Measurements from ENCODE around the gene NENF.

Gene NENF

GRCh38 chr1:212482637-212483441 lies 50.1 kb downstream of the NENF start:
- no peak for DNase-seq

GRCh38 chr1:212484701-212485570 lies 52.2 kb downstream of the NENF start:
- no peak for DNase-seq

GRCh38 chr1:212485571-212485912 lies 52.8 kb downstream of the NENF start:
- no peak for DNase-seq

- DNase-seq, result no peak
Observed at GRCh38 chr1:212485913-212486618, 53.3 kb downstream of the NENF start.

GRCh38 chr1:212486619-212486975 lies 53.9 kb downstream of the NENF start:
- DNase-seq, result no peak

GRCh38 chr1:212487286-212487685 lies 54.6 kb downstream of the NENF start:
- no peak for DNase-seq

GRCh38 chr1:212487774-212488435 lies 55.2 kb downstream of the NENF start:
- DNase-seq, result no peak

- DNase-seq, result no peak
Observed at GRCh38 chr1:212488436-212489283, 55.9 kb downstream of the NENF start.

- no peak for DNase-seq
Observed at GRCh38 chr1:212489284-212489859, 56.7 kb downstream of the NENF start.

GRCh38 chr1:212490276-212490675 lies 57.6 kb downstream of the NENF start:
- DNase-seq, result no peak

GRCh38 chr1:212491454-212491853 lies 58.7 kb downstream of the NENF start:
- no peak for DNase-seq
